ENCODE results near the gene CDC14A. TPM values are rescaled to one million over a fixed set of nuclear protein-coding genes. Genes with fewer than 3 reads are reported as not detected.

Gene CDC14A
- total RNA-seq, 1 donor from 2014 or later: 6.3 TPM

DNA sequence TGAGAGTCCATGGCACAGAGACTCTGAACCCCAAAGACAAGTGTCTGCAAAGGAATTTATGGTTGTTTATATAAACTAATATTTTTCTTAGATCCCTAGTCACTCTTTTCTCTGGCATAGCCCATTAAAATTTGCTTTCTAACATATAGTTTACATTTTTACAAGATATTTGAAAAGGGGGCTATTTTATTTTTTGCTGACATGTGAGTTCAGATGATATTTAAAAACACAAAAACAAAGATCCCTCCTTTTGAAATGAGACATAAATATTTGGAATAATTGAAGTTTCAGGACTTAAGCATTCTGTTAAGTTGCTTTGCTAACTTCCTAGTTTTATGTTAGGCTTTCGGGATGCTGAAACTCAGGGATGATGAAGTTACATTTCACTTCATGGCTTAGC, 86.1 kb downstream of the CDC14A start:
- H3K9me3 ChIP-seq (ENCODE audit: insufficient read depth, low read depth, low read length): no peaks in the 10 kb centered on the region
- no peak overlapping the region for H3K27ac ChIP-seq (ENCODE audit: low read depth, low read length)
- no peak overlapping the region for H3K4me3 Mint-ChIP-seq (ENCODE audit: unreplicated experiment)
- FAIRE-seq (no peak), DNase-seq (ENCODE audit: low read depth) (no peak)
- H3K79me2 ChIP-seq (ENCODE audit: insufficient read depth, low read length): no peaks in the 10 kb centered on the region
- H3K9ac ChIP-seq (ENCODE audit: low read length): no peak overlapping the region
- no peaks in the 10 kb centered on the region for H3K9me3 Mint-ChIP-seq (ENCODE audit: unreplicated experiment)
- no peaks in the 10 kb centered on the region for H4K20me1 ChIP-seq (ENCODE audit: insufficient read depth, low read length)
- peaks cover under 1% of the 10 kb centered on the region for H3K4me1 ChIP-seq (ENCODE audit: insufficient read depth, low read length)
- TF ChIP-seq CTCF (IDR thresholded peaks at IDR 0.05; ENCODE audit: insufficient read depth, low read depth, low read length): no peak
- TF ChIP-seq EZH2 (IDR thresholded peaks at IDR 0.05; ENCODE audit: insufficient read depth, low read length): no peak
- H3K4me1 Mint-ChIP-seq (ENCODE audit: low read depth, unreplicated experiment): peaks cover 5% of the 10 kb centered on the region
- H3K36me3 Mint-ChIP-seq (ENCODE audit: low read depth, unreplicated experiment): no peaks in the 10 kb centered on the region
- no peaks in the 10 kb centered on the region for H3K36me3 ChIP-seq (ENCODE audit: insufficient read depth, low read length)
- H3K27ac Mint-ChIP-seq (ENCODE audit: unreplicated experiment): no peak overlapping the region
- no peak overlapping the region for H2AFZ ChIP-seq (ENCODE audit: low read depth, low read length)
- no peaks in the 10 kb centered on the region for H3K27me3 Mint-ChIP-seq (ENCODE audit: low read depth, unreplicated experiment)
- H3K27me3 ChIP-seq (ENCODE audit: insufficient read depth, low read length): no peaks in the 10 kb centered on the region
- no peak overlapping the region for H3K4me2 ChIP-seq (ENCODE audit: low read length)
- no peak overlapping the region for H3K4me3 ChIP-seq (ENCODE audit: insufficient read depth, low read depth, low read length)

DNA sequence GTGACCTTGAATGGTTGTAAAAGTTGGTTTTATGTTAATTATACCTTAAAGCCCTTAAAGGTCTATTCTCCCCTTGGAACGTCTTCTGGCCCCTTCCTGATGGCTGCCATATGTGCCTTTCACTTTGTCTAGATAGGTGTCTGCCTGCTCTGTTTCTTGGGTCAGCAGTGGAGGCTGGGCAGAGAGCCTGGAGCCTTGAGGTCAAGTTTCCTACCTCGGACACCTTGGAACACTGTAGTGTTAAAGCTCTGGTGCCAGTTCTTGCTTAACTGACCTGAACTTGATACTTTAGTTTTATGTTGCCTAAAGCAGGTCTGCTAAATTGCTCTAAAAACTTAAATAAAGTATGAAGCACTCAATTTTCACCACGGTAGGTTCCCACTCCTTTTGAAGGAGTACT, 86.5 kb downstream of the CDC14A start:
- Histone ChIP-seq H3K27me3 (ENCODE audit: insufficient read depth, low read length) (no peaks in the 10 kb centered on the region), H3K36me3 (ENCODE audit: insufficient read depth, low read length) (no peaks in the 10 kb centered on the region), H3K4me3 (ENCODE audit: insufficient read depth, low read depth, low read length) (no peak overlapping the region), H3K9me3 (ENCODE audit: insufficient read depth, low read depth, low read length) (no peaks in the 10 kb centered on the region), H3K4me1 (ENCODE audit: insufficient read depth, low read length) (peaks cover 4% of the 10 kb centered on the region), H3K79me2 (ENCODE audit: insufficient read depth, low read length) (no peaks in the 10 kb centered on the region), H2AFZ (ENCODE audit: low read depth, low read length) (no peak overlapping the region), H3K27ac (ENCODE audit: low read depth, low read length) (no peak overlapping the region), H3K9ac (ENCODE audit: low read length) (no peak overlapping the region), H4K20me1 (ENCODE audit: insufficient read depth, low read length) (no peaks in the 10 kb centered on the region), H3K4me2 (ENCODE audit: low read length) (no peak overlapping the region)
- H3K27me3 Mint-ChIP-seq (ENCODE audit: low read depth, unreplicated experiment): no peaks in the 10 kb centered on the region
- TF ChIP-seq EZH2 (IDR thresholded peaks at IDR 0.05; ENCODE audit: insufficient read depth, low read length) (no peak), CTCF (IDR thresholded peaks at IDR 0.05; ENCODE audit: insufficient read depth, low read depth, low read length) (no peak)
- DNase-seq (ENCODE audit: low read depth) (no peak), FAIRE-seq (no peak)
- H3K27ac Mint-ChIP-seq (ENCODE audit: unreplicated experiment): no peak overlapping the region
- H3K9me3 Mint-ChIP-seq (ENCODE audit: unreplicated experiment): no peaks in the 10 kb centered on the region
- H3K4me1 Mint-ChIP-seq (ENCODE audit: low read depth, unreplicated experiment): peaks cover 7% of the 10 kb centered on the region
- H3K36me3 Mint-ChIP-seq (ENCODE audit: low read depth, unreplicated experiment): no peaks in the 10 kb centered on the region
- H3K4me3 Mint-ChIP-seq (ENCODE audit: unreplicated experiment): no peak overlapping the region

DNA sequence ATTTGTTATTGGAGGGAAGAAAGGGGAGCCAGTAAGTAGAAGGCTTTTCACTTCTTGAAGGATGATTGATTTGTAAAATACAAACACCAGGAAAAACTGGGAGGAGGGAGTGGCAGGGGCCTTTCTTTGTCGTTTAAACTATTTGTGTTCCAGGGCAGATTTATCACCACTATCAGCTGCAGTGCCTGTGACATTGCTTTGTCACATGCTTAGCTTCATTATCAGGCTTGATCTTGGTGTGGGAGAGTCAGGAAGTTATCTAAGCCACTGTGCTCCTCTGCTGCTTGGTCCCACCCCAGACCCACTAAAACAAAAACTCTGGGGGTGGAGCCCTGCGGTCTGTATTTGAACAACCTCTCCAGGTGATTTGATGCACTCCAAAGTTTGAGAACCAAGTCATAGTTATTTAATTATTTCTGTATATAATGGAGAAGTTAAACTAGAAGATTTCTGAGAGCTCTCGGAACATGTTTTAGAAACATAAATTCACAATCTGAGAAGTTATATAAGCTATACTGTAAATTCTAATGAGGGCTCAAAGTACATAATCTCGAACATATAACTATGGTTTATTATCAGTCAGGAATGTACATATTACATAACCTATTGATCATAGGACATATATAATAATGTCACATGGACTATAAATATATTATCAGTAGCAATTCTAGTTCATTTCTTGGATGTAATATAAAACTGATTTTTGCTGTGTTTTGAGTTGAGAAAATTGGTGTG, 87.9 kb downstream of the CDC14A start:
- Histone ChIP-seq H3K36me3 (ENCODE audit: insufficient read depth, low read length) (no peaks in the 10 kb centered on the region), H3K79me2 (ENCODE audit: insufficient read depth, low read length) (no peaks in the 10 kb centered on the region), H3K4me3 (ENCODE audit: insufficient read depth, low read depth, low read length) (no peak overlapping the region), H4K20me1 (ENCODE audit: insufficient read depth, low read length) (no peaks in the 10 kb centered on the region), H2AFZ (ENCODE audit: low read depth, low read length) (no peak overlapping the region), H3K27me3 (ENCODE audit: insufficient read depth, low read length) (no peaks in the 10 kb centered on the region), H3K9me3 (ENCODE audit: insufficient read depth, low read depth, low read length) (no peaks in the 10 kb centered on the region), H3K4me2 (ENCODE audit: low read length) (no peak overlapping the region), H3K4me1 (ENCODE audit: insufficient read depth, low read length) (peaks cover 6% of the 10 kb centered on the region), H3K27ac (ENCODE audit: low read depth, low read length) (no peak overlapping the region), H3K9ac (ENCODE audit: low read length) (no peak overlapping the region)
- Mint-ChIP-seq H3K4me1 (ENCODE audit: low read depth, unreplicated experiment) (peaks cover 15% of the 10 kb centered on the region), H3K9me3 (ENCODE audit: unreplicated experiment) (no peaks in the 10 kb centered on the region), H3K4me3 (ENCODE audit: unreplicated experiment) (no peak overlapping the region), H3K27ac (ENCODE audit: unreplicated experiment) (no peak overlapping the region), H3K27me3 (ENCODE audit: low read depth, unreplicated experiment) (no peaks in the 10 kb centered on the region), H3K36me3 (ENCODE audit: low read depth, unreplicated experiment) (no peaks in the 10 kb centered on the region)
- TF ChIP-seq EZH2 (IDR thresholded peaks at IDR 0.05; ENCODE audit: insufficient read depth, low read length) (no peak), CTCF (IDR thresholded peaks at IDR 0.05; ENCODE audit: insufficient read depth, low read depth, low read length) (no peak)
- FAIRE-seq: peak; percentile 32
- no peak for DNase-seq (ENCODE audit: low read depth)

All from astrocyte (in vitro differentiated cells and primary cell).